GM13976 (cell line): ENCODE results near the gene APCDD1L.

ENCODE experiments used
- DNase-seq: peaks from one replicate; pipeline ENCODE4 v3.0.0; 2012; ENCODE audit warnings: low spot score
- CTCF ChIP-seq: IDR thresholded peaks from 2 replicates; pipeline ENCODE4 v1.5.1; 2012; ENCODE audit warnings: borderline replicate concordance, mild to moderate bottlenecking; ENCODE audit not compliant: insufficient read depth; ENCODE audit errors: extremely low read depth, missing control alignments, control extremely low read depth
- in situ Hi-C: fragments of 300-500 bp; cut with MboI; formaldehyde crosslinking; loops from one replicate; pipeline ENCODE4 v1.12.0; 2022; ENCODE audit warnings: low sequenced_read_pairs, mixed read lengths, inconsistent platforms; ENCODE audit not compliant: unreplicated experiment

APCDD1L gene

GRCh38 chr20:58492074-58492718 is 23.0 kb downstream of the APCDD1L start:
- TF ChIP-seq CTCF, result no peak
- no peak for DNase-seq
- in situ Hi-C loops, result no loop called here

- in situ Hi-C loops, result no loop called here
- DNase-seq, result no peak
- no peak for TF ChIP-seq CTCF
Measured at GRCh38 chr20:58486207-58486606, 29.0 kb downstream of the APCDD1L start.

GRCh38 chr20:58485393-58485792 is 29.8 kb downstream of the APCDD1L start:
- in situ Hi-C loops, result no loop called here
- no peak for TF ChIP-seq CTCF
- no peak for DNase-seq

- no peak for DNase-seq
- in situ Hi-C loops, result no loop called here
- no peak for TF ChIP-seq CTCF
Measured at GRCh38 chr20:58483470-58483869, 31.7 kb downstream of the APCDD1L start.

GRCh38 chr20:58483051-58483450 is 32.1 kb downstream of the APCDD1L start:
- DNase-seq, result no peak
- in situ Hi-C loops, result no loop called here

GRCh38 chr20:58482416-58482815 is 32.8 kb downstream of the APCDD1L start:
- no peak for DNase-seq
- TF ChIP-seq CTCF, result no peak
- in situ Hi-C loops, result no loop called here

More at GRCh38 chr20:58483051-58483450, 32.1 kb downstream of the APCDD1L start:
- no peak for TF ChIP-seq CTCF
